HG03439 (cell line): Measurements from ENCODE around the gene HOXA4.
A peak's percentile ranks its signal among the peaks of the same experiment; 100 is the strongest.

ENCODE experiments used
- ATAC-seq: cut with Tn5 transposase; IDR thresholded peaks from one replicate; pipeline ENCODE4 v1.9.1; 2021; ENCODE audit warnings: mild to moderate bottlenecking, moderate library complexity; ENCODE audit not compliant: unreplicated experiment

The HOXA4 gene

DNA sequence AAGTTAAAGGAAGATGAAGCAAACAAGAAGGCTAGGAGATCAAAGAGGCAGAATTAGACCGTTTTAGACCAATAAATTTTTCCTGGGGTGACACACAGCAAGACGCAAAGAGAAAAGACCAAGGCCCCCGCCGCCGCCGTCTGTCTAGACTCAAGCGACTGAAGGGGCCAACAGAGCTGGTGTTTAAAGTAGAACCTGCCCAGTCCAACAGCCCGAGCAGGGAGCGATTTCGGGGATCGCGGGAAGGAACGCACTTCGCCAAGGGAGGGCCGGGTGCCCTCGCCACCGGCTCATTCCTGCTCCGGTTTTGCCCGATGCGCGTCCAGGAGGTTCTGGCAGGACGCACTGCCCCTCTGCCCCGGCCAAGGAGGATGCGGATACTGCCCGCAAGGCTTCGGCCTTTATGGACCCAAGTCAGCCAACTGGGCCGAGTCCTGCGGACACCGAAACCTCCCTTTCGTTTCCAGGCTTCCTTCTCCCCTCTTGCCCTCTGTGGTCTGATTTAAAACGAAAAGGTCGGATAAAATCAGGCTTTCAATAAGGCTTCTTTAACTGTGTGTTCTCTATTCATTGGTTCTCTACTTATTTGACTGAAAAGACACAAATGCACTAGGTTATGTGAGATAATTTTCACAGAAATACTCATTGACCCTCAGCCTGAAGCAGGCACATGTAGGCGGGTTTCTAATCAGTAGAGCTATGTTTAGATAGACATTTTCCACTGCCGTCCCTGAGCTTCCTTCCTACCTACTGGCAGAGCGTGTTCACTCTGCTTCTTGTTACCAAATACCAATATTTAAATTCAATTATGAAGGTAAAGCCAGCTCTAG is 28.1 kb upstream of the HOXA4 start:
- no peak for ATAC-seq

DNA sequence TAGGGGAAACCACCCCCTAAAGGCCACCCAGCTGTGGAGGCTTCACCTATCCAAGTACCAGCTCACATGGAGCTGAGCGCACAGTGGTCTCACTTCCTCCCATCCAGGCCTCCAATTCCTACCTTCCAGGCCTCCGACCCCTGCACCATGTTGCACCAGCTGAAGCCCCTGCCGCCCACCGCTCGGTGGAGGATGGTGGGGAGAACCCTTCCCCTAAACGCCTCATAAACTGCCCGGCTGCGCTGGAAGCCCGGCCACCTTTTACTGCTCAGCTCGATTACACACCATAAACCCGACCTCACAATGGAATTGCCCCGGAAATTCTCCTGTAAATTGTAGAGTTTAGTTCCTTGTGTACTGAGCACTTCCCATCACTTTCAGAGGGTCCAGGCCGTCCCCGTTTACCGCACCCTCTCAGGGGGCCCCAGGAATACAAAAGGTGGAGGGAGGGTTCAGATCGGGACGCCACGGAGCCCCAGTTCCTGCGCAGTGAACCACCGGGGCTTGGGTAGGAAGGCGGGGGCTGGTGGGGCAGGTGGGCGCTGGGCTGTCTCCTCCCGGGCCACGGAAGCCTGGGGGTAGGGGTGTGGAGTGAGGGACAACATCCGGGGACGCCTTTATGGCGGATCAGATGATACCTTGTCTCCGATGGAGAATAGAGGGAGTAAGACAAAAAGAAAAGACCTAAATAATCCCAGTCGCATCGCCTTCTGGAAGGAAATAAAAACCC is 27.3 kb upstream of the HOXA4 start:
- no peak for ATAC-seq

DNA sequence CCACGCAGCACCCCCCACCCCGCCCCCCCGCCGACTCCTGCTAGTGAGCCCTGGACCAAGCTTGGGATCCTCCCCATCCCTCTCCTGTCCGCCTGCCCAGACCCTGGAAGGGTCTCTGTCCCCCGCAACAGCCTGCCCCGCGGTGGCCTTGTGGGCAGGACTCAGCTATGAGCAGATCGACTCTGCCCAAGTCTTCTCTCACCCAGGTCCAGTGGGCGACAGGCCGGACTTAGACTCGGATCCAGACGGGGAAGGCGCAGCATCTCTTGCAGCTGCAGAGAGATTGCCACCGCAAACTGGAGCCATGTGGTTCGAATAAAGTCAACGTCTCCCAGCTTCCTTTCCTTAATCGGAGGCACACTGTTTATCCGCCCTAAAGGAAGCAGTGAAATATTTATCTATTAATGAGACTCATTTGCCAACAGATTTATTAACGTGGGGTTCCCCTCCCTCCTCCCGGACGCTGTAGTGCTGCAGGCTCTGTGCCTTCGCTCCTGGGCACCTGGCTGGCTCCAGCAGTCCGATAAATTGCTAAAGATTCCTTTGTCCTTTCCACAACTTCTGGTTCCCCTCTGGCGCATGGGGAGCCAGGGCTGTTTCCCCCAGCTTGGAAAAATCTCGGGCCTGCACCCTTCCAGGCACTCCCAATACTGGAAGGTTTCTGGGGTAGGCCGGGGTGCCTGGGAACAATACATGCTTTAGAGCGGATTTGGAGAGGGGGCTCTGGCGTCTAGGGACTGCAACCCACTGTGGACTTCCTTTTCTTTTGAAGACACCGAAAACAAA is 26.6 kb upstream of the HOXA4 start:
- ATAC-seq = no peak

DNA sequence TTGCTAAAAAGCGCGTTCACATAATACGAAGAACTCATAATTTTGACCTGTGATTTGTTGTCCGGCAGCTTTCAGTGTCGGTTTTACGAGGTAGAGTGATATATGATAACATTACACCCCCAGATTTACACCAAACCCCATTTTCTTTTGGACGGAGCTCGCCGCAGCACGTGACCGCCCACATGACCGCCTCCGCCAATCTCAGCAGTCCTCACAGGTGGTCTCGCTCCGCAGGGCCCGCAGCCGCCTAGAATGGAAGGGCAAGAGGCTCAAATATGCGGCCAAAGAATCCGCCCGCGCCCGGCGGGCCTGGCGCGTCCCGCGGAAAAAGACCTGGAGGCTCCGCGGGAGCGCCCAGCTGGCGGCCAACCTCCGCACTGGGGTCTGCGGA is 25.9 kb upstream of the HOXA4 start, which contains the start of gene HOXA7:
Gene HOXA7 (minus strand): TSS at position 168 of the 391 bp plus-strand sequence. CDS start 130 bp downstream, at position 38.
- ATAC-seq = no peak

DNA sequence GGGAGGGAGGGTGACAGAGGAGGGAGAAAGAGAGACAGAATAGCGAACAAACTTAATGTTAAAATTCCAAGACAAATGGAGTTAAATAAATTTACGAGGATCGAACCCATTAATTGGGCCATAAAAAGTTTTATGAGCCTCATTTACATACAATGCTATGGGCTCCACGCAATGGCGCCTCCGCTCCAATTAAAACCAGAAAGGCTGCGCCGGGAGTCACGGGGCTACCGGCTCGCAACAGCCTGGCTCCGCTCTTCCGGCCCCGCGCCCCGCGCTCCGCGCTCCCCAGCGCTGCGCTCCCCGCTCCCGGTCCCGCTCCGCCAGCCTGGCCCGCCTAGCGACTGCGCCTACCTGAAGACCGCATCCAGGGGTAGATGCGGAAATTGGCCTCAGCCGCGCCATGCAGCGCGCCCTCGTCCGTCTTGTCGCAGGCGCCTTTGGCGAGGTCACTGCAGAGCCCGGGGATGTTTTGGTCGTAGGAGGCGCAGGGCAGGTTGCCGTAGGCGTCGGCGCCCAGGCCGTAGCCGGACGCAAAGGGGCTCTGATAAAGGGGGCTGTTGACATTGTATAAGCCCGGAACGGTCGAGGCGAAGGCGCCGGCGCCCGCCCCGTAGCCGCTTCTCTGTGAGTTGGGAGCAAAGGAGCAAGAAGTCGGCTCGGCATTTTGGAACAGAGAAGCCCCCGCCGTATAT is 25.4 kb upstream of the HOXA4 start:
- no peak for ATAC-seq

DNA sequence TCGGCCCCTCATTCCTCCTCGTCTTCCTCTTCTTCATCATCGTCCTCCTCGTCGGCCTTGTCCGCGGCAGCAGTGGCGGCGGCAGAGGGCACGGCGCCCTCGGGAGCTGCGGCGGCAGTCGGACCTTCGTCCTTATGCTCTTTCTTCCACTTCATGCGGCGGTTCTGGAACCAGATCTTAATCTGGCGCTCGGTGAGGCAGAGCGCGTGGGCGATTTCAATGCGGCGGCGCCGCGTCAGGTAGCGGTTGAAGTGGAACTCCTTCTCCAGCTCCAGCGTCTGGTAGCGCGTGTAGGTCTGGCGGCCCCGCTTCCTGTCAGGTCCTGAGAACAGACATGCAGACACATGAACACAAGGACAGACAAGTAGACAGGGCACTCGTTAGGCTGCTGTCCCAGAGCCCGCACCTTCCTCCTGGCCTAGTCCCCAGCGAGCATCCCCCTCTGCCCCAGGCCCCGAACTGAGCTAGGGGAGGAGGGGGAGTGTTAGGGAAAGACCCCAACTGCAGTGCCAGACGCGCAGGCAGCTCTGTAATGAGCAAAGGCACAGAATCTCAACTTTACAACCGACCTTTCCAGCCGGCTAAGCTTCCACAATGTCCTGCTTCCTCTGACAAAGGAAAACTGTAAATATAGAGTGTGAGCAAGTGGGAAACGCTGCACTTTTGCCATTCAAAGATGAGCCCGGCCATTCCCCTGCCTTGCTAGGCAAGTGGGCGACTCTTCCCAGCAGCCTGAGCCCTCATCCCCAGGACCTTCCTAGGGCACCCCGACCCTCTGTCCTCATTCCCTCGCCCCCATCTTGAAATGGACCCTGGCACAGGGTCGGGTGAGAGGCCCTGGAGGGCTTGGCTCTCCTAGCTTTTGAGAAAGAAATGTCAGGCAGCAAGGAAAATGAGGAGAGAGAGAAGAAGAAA is 24.6 kb upstream of the HOXA4 start:
- no peak for ATAC-seq

DNA sequence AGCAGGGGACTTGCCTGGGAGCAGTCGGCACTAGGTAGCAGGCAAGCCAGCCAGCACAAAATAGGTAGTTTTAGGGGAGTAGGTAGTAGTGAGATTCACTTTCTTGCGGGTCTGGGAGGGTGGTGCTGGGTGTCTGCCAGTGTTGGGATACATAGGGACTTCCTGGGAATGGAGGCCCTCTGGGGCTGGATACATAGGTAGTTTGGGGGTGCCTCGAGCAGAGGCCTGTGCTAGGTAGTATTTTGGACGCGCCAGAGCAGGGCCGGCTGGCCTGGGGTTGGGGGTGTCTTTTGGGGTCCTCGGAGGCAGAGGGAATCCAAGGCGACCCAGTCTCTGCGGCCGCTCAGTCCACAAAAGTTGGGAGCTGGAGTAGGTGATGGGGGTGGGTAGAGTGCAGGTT is 23.8 kb upstream of the HOXA4 start:
- ATAC-seq = no peak

DNA sequence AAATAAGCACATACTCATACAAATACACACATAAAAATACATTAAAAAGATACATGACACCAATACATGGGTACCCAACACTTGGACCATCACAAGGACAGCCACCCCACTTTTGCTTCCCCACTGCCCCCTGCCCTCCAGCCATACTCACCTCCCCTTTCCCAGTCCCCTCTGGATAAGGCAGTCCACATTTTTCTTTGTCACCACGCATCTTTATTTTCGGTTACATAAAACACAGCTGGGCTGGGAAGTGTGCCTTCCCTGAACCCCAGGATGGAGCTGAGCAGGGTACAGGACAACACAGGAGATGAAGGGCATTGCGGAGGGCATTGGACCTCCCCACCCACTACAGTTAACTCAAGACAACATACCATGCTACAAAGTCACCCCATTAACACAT is 23.0 kb upstream of the HOXA4 start:
- ATAC-seq = no peak

DNA sequence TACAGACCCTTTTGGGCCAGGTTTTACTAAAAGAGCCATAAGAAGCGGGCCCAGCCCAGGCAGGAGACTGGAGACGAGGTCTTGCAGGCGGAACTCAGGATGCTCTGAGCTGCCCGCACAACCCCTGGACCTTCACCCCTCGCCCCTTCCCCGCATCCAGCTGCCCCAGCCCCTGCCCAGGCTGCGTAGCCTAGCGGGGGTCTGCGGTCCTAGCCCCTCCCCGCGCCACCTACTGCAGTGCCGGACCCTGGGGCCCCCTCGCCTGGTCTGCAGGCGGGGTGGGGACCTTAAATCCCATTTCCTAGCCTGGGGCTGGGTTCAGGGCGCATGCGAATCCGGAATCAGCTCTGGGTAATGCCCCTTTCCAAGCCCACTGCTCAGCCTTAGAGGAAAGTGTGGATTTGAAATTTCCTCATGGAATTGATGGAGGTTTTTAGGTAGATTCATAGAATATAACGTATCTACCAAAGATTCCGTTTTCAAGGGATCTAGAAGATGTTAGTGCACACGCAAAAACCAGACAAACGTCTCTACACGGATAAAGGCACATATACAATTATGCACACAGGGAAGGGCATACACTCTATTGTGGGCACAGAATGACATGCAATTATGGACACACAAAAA is 22.4 kb upstream of the HOXA4 start:
- ATAC-seq = no peak

DNA sequence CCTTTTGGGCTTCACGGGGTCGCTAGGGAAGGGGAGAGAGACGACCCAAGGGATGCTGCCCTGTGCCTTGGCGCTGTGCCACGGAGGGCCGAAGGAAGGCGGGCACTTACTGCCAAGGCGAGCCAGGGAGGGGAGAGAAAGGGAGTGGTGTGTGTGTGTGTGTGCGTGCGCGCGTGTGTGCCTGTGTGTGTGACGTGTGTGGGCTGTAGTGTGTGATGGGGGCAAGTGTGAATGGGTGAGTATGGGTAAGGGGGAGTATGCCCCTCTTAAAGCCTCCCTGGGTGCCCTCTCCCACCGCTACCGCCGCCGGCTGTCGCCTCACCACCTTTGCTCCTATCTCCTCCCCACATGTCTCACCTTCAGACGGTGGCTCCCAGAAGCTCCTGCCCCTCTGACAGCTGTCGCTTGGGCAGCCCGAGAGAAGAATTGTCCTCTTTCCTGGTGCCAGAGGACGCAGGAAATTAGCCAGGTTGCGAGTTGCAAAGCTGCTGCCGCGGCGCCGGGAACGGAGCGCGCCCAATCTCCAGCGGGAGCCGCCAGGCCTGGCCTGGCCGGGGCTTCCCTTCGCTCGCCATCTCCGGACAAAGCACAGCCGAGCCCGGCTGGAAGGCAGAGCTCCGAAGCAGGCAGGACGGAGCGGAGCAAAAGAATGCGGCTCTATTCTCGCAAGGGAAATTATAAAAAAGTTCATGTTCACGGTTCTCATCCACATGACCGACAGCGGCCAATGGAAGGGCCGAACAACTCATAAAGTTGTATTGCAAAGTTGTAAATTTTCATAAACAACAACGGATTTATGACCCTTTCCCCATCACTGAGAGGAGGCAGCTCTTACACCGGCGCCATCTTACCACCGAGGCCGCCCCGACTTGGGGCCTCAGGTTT is 21.6 kb upstream of the HOXA4 start, which contains the start of gene HOXA3:
Gene HOXA3 (minus strand): TSS at position 653 of the 885 bp plus-strand sequence. CDS start 41,943 bp downstream, outside the sequence.
- ATAC-seq = no peak

DNA sequence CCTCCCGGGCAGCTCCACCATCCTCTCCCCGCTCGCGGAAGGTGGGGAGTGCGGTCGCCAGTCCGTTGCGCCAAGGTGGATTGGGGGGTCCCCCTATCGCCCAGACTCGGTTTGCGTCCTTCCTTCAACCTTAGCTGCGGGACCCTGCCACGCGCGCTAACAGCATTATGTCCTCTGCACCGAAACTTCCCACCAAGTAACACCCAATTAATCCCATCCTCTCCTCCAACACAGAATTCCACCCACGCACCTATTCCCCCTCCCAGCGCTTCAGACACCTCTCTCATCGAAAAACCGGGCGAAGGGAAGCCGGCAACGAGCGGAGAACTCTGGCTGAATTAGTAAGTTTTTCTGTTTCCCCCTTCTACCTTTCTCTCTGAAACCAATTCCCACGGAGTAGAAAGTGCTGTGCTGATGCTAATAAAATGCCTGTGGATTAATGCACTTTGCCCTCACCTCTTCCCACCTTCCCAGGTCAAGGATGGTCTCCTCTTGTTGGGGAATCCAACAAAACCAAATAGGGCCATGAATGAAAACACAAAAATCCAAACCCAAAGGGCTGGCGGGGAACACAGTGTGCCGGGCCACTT is 20.9 kb upstream of the HOXA4 start:
- ATAC-seq = no peak

DNA sequence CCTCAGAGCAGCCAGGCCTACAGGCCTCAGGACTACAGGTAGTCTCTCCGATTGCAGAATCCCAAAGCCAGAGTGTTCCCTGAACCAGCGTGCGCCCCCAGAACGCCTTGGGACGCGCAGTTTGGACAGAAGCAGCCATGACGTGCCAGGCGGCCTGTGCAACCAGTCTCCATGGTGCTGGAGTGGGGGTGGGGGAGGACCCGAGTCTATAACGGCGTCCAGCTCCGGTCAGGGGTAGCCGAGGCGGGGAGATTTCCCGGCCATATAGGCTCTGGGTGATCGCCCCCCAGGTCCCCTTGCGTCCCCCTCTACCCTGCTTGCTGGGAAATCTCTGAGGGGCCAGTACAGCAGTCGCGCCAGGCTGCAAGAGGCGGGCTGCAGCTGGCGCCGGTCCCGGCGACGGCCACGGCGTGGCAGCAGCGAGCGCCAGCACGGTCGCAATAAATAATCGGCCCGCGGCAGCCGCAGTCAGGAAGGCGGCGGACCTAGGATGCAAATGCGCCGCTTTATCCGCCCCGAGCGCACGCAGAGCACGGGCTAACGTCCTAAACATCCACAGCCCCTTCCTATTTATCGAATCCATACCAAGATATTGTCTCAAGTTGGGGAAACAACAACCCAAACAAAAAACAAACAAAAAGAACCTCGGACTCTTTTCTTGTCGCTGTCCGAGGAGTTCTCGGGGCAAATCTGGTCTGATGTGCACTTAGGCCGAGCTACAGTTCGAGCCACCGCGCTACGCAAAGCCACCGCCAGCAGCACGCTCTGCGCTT is 20.2 kb upstream of the HOXA4 start:
- peak; percentile 72 for ATAC-seq

DNA sequence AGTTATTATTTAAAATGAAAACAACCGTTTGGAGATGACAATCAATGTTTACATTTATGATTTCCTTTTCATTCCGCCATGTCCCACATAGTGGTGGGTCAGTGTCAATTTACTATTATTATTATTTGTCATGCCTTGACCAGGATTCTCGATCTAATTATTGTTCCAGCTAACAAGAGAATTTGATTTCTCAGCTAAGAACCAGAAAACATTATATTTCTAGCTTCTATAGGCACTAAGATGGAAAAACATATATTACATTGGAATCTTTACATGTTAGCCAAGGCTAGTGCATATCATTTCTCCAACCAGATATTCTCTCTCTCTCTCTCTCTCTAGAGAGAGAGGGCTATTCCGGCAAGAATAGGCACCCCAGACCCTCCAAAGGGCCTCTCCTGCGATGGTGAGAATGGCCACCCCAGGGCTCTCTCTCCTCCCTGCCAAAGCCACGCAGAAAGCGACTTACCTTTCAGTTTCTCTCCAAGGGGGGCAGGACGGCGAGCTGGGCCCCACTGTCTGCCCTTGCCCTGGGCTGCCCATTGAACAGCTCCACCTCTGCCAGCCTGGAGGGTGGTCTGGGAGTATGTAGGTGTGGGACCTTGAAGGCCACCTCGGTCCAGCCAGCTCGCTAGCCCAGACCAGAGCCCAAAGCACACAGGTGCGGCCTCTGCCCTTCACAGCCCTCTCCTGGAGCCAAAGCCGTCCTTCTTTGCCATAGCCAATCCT is 19.4 kb upstream of the HOXA4 start:
- ATAC-seq = no peak

DNA sequence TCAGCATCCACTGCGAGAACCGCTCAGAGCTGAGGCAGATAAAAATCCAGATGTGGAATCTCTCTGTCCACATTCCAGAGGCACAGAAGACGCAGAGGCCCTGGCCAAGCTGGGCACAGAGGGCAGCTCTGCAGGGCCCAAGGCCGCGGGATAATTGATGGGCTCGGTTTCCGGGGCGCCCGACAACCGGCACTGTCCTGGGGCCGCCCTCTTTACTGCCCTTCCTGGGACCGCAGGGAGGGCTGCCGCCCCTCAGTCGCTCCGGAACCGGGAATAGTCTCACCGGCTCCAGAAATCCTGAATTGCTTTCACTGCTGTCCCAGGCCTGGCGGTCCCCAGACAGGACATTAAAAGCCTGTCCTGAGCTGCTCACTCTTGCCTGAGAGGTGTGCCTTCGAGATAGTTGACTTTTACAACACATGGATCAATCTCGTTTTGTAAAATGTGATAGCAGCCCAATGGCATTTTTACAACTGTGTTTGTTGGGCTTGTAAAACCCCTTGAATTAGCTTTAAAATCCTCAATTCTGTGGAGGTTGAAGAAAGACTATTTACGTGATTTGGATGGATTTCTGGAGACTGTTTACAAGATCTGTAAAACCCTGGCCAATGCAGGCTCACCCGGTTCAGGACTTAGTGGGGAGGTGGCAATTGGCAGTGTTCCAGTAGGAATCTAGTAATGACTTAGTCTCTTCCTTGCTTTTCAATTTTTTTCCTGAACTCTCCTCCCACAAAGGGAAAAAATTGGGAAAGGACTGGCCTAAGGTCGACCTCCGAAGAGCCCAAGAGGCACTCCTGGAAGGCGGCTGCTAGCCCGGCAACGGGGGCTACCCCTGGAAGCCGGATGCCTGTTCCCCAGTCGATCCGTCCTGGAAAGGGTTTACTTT is 18.4 kb upstream of the HOXA4 start:
- ATAC-seq = no peak

DNA sequence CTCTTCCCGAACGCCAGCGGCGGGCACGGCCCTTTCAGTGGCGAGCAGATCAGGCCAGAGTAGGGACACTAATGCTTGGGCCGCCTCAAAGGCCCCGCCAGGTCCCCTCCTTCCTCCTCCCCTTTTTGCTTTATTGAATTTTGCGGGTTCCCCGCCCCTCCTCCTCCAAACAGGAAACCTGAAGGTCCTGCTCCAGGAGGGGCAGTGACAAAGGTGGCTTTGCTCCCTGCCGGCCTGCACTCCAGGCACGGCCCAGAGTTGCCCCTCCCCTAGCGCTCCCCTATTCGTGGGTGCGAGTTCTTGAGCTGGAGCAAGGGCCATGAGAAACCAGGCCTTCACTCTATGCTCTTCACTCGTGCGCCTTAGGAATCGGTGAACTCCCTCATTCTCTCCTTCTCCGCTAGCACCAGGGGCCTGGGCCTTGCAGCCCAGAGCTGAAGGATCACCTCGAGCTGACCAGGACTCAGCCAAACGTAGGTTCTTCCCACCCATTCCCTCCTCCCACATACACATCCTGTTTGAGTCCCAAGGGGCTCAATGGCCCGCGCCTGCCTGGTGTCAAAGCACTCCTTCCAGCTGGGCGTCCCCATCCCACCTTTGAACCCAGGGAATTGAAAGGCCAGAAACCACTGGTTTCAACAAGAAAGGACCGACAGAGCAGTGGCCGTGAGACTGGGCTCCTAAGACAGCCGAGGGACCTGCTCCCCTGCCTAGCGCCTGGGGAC is 17.6 kb upstream of the HOXA4 start:
- ATAC-seq = no peak
